Central memory CD4-positive, alpha-beta T cell (primary cell): ENCODE measurements around the gene ADARB2.
A peak's percentile ranks its signal among the peaks of the same experiment; 100 is the strongest.

ENCODE experiments used
- DNase-seq: peaks from one replicate; pipeline ENCODE4 v3.0.0; 2022

ADARB2 gene

GRCh38 chr10:1735562-1735961, 1.8 kb downstream of the ADARB2 start:
- no peak for DNase-seq

- no peak for DNase-seq
Measured at GRCh38 chr10:1734288-1734687, 3.0 kb downstream of the ADARB2 start.

- no peak for DNase-seq
Measured at GRCh38 chr10:1733720-1734119, 3.6 kb downstream of the ADARB2 start.

GRCh38 chr10:1732564-1732996, 4.7 kb downstream of the ADARB2 start:
- DNase-seq, result no peak

GRCh38 chr10:1731592-1731991, 5.7 kb downstream of the ADARB2 start:
- no peak for DNase-seq

GRCh38 chr10:1729751-1730150, 7.6 kb downstream of the ADARB2 start:
- no peak for DNase-seq

- DNase-seq, result no peak
Measured at GRCh38 chr10:1726861-1727260, 10.5 kb downstream of the ADARB2 start.

GRCh38 chr10:1724921-1725488, 12.3 kb downstream of the ADARB2 start:
- DNase-seq, result no peak

- DNase-seq, result no peak
Measured at GRCh38 chr10:1716839-1717238, 20.5 kb downstream of the ADARB2 start.

GRCh38 chr10:1715821-1716220, 21.5 kb downstream of the ADARB2 start:
- no peak for DNase-seq

- no peak for DNase-seq
Measured at GRCh38 chr10:1712944-1713671, 24.2 kb downstream of the ADARB2 start.

- DNase-seq, result no peak
Measured at GRCh38 chr10:1712314-1712713, 25.0 kb downstream of the ADARB2 start.

GRCh38 chr10:1709161-1709560, 28.2 kb downstream of the ADARB2 start:
- DNase-seq, result no peak

- no peak for DNase-seq
Measured at GRCh38 chr10:1708746-1709145, 28.6 kb downstream of the ADARB2 start.

- DNase-seq, result peak; percentile 12
Measured at GRCh38 chr10:1706711-1707110, 30.6 kb downstream of the ADARB2 start.

- DNase-seq, result no peak
Measured at GRCh38 chr10:1706256-1706655, 31.1 kb downstream of the ADARB2 start.

- DNase-seq, result no peak
Measured at GRCh38 chr10:1698185-1698584, 39.1 kb downstream of the ADARB2 start.

- no peak for DNase-seq
Measured at GRCh38 chr10:1696106-1696505, 41.2 kb downstream of the ADARB2 start.

GRCh38 chr10:1690086-1690485, 47.2 kb downstream of the ADARB2 start:
- no peak for DNase-seq

- DNase-seq, result no peak
Measured at GRCh38 chr10:1688531-1688930, 48.8 kb downstream of the ADARB2 start.

GRCh38 chr10:1687623-1688150, 49.6 kb downstream of the ADARB2 start:
- no peak for DNase-seq

GRCh38 chr10:1687190-1687589, 50.1 kb downstream of the ADARB2 start:
- no peak for DNase-seq

GRCh38 chr10:1686491-1686749, 50.9 kb downstream of the ADARB2 start:
- no peak for DNase-seq

GRCh38 chr10:1685699-1686490, 51.4 kb downstream of the ADARB2 start:
- DNase-seq, result no peak
